Measurements from ENCODE around the gene RFX1.
"Not testable (repeated sequence)": the region's sequence is repeated elsewhere in the genome, so short reads cannot be mapped to it uniquely, and the experiment has no call there.

Gene RFX1

DNA sequence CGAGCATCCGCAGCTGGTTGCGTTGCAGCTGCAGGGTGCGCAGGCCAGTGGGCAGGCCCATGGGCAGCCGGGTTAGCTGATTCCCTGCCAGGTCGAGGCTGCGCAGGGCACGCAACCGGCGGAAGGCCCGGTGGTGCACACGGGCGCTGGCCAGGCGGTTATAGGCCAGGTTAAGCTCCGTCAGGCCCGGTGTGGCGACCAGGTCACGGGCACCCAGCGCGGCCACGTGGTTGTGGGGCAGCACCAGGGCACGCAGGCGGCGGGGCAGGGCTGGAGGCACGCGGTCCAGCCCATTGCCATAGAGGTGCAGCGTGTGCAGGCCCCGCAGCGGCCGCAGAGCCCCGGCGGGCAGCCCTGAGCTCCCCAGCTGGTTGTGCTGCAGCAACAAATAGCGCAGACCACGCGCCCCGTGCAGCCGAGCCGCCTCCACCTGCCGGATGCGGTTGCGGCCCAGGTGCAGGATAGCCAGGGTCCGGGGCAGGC, 73.2 kb downstream of the RFX1 start:
- H3K27ac Mint-ChIP-seq = no peak overlapping the region
- H3K4me3 Mint-ChIP-seq = no peak overlapping the region
- no peaks in the 10 kb centered on the region for H3K36me3 Mint-ChIP-seq (ENCODE audit: low read depth)
- H3K4me1 Mint-ChIP-seq (ENCODE audit: low read depth) = no peaks in the 10 kb centered on the region
- peaks cover 5% of the 10 kb centered on the region for H3K27me3 Mint-ChIP-seq
- no peaks in the 10 kb centered on the region for H3K9me3 Mint-ChIP-seq

DNA sequence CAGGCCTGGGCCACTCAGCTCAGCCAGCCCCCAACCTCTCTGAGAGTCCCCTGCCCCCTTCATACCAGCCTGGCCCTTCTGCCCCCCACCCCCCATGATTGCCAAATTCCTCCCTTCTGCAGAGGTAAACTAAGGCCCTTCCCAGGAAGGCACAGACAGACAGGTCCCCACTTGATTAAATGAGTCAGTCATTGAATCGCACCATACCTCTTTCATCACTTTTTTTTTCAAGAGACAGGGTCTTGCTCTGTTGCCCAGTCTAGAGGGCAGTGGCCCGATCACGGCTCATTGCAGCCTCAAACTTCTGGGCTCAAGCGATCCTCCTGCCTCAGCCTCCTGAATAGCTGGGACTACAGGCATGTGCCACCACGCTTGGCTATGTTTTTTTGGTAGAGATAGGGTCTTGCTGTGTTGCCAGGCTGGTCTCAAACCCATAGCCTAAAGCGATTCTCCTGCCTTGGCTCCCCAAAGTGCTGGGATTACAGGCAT, 73.9 kb downstream of the RFX1 start:
- Mint-ChIP-seq H3K27ac (no peak overlapping the region), H3K36me3 (ENCODE audit: low read depth) (peaks cover 2% of the 10 kb centered on the region), H3K4me3 (no peak overlapping the region), H3K4me1 (ENCODE audit: low read depth) (no peaks in the 10 kb centered on the region), H3K27me3 (peaks cover under 1% of the 10 kb centered on the region), H3K9me3 (no peaks in the 10 kb centered on the region)

GRCh38 chr19:13931391-13932148, 74.5 kb downstream of the RFX1 start:
- Mint-ChIP-seq H3K9me3 (no peaks in the 10 kb centered on the region), H3K27me3 (no peaks in the 10 kb centered on the region), H3K27ac (no peak overlapping the region), H3K4me1 (ENCODE audit: low read depth) (no peaks in the 10 kb centered on the region), H3K36me3 (ENCODE audit: low read depth) (peaks cover 5% of the 10 kb centered on the region), H3K4me3 (no peak overlapping the region)

DNA sequence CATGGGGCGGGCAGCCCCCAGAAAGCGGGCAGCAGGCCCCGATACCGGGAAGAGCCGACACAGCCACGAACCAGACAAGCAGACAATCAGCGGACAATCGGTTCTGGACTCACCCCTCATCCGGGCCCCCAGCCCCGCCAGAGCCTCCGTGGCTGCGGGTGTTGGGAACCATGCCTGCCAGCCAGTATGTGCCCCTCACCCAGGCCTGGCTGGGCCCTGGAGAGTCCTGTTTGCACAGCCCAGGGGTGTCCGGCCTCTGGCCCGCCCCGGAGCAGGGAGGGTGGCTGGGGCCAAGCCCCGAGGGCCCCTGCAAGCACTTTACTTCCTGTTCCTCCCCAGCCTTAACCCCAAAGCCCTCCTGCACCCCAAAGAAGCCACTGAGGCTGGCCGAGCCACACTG, 75.7 kb downstream of the RFX1 start:
- H3K27me3 Mint-ChIP-seq = no peaks in the 10 kb centered on the region
- no peaks in the 10 kb centered on the region for H3K9me3 Mint-ChIP-seq
- no peak overlapping the region for H3K4me3 Mint-ChIP-seq
- peaks cover 5% of the 10 kb centered on the region for H3K36me3 Mint-ChIP-seq (ENCODE audit: low read depth)
- H3K27ac Mint-ChIP-seq = no peak overlapping the region
- H3K4me1 Mint-ChIP-seq (ENCODE audit: low read depth) = no peaks in the 10 kb centered on the region

DNA sequence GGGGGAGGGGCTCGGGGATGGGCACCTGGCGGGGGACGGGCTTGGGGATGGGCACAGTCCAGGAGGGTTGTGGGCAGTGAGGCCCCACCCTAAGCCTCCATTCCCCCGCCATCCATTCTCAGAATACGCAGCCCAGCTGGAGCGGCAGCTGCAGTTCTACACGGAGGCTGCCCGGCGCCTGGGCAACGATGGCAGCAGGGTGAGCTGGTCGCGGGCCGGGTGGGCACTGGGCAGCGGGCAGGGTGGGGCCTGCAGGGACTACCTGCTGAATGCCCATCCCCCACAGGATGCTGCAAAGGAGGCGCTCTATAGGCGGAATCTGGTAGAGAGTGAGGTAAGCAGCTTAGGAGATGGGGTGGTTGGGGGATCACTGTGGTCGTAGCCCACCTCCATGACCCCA, 76.2 kb downstream of the RFX1 start:
- no peak overlapping the region for H3K27ac Mint-ChIP-seq
- no peaks in the 10 kb centered on the region for H3K27me3 Mint-ChIP-seq
- peaks cover 6% of the 10 kb centered on the region for H3K36me3 Mint-ChIP-seq (ENCODE audit: low read depth)
- H3K9me3 Mint-ChIP-seq = no peaks in the 10 kb centered on the region
- no peaks in the 10 kb centered on the region for H3K4me1 Mint-ChIP-seq (ENCODE audit: low read depth)
- H3K4me3 Mint-ChIP-seq = no peak overlapping the region

- no peaks in the 10 kb centered on the region for H3K27me3 Mint-ChIP-seq
- no peaks in the 10 kb centered on the region for H3K4me1 Mint-ChIP-seq (ENCODE audit: low read depth)
- no peak overlapping the region for H3K27ac Mint-ChIP-seq
- peaks cover 10% of the 10 kb centered on the region for H3K36me3 Mint-ChIP-seq (ENCODE audit: low read depth)
- no peaks in the 10 kb centered on the region for H3K9me3 Mint-ChIP-seq
- H3K4me3 Mint-ChIP-seq = no peak overlapping the region
Measured at GRCh38 chr19:13929340-13929739, 76.8 kb downstream of the RFX1 start.

DNA sequence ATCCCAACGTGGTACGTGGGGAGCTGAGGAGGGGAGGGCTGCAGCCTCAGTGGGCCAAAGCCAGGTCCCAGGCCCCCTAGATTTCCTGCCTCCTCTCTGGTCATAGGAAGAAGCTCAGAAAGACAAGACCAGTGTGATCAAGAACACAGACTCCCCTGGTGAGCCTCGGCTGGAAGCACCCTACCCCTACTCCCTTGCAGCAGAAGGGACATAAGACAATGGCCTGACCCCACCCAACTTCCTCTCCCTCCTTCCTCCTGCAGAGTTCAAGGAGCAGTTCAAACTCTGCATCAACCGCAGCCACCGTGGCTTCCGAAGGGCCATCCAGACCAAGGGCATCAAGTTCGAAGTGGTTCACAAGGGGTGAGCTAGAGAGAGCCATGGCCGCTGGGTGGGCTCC, 79.4 kb downstream of the RFX1 start:
- peaks cover 27% of the 10 kb centered on the region for H3K36me3 Mint-ChIP-seq (ENCODE audit: low read depth)
- no peak overlapping the region for H3K4me3 Mint-ChIP-seq
- no peaks in the 10 kb centered on the region for H3K9me3 Mint-ChIP-seq
- H3K27me3 Mint-ChIP-seq = no peaks in the 10 kb centered on the region
- no peaks in the 10 kb centered on the region for H3K4me1 Mint-ChIP-seq (ENCODE audit: low read depth)
- H3K27ac Mint-ChIP-seq = no peak overlapping the region

GRCh38 chr19:13926010-13926409, 80.1 kb downstream of the RFX1 start:
- Mint-ChIP-seq H3K27me3 (no peaks in the 10 kb centered on the region), H3K27ac (no peak overlapping the region), H3K36me3 (ENCODE audit: low read depth) (peaks cover 34% of the 10 kb centered on the region), H3K4me3 (no peak overlapping the region), H3K4me1 (ENCODE audit: low read depth) (no peaks in the 10 kb centered on the region), H3K9me3 (peaks cover 2% of the 10 kb centered on the region)

GRCh38 chr19:13923194-13923987, 82.7 kb downstream of the RFX1 start:
- H3K9me3 Mint-ChIP-seq = peaks cover 5% of the 10 kb centered on the region
- H3K27me3 Mint-ChIP-seq = no peaks in the 10 kb centered on the region
- H3K4me3 Mint-ChIP-seq = no peak overlapping the region
- H3K27ac Mint-ChIP-seq = no peak overlapping the region
- no peaks in the 10 kb centered on the region for H3K4me1 Mint-ChIP-seq (ENCODE audit: low read depth)
- peaks cover 43% of the 10 kb centered on the region for H3K36me3 Mint-ChIP-seq (ENCODE audit: low read depth)

DNA sequence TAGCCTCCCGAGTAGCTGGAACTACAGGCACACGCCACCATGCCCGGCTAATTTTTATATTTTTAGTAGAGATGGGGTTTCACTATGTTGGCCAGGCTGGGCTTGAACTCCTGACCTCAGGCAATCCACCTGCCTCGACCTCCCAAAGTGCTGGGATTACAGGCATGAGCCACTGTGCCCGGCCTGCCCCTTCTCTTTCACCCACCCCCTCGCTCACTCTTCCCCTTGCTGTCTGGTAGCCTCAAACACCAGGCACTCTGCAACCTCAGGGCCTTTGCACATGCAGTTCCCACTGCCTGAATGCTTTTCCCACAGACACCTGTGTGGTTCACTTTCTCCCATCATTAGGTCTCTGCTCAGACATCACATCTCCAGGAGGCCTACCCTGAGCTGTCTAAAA, 84.0 kb downstream of the RFX1 start:
- H3K27me3 Mint-ChIP-seq; H3K4me1 Mint-ChIP-seq (ENCODE audit: low read depth); H3K9me3 Mint-ChIP-seq; H3K4me3 Mint-ChIP-seq; H3K27ac Mint-ChIP-seq: not testable (repeated sequence)
- peaks cover 45% of the 10 kb centered on the region for H3K36me3 Mint-ChIP-seq (ENCODE audit: low read depth)

- peaks cover 44% of the 10 kb centered on the region for H3K36me3 Mint-ChIP-seq (ENCODE audit: low read depth)
- H3K4me1 Mint-ChIP-seq (ENCODE audit: low read depth) = no peaks in the 10 kb centered on the region
- no peak overlapping the region for H3K27ac Mint-ChIP-seq
- no peak overlapping the region for H3K4me3 Mint-ChIP-seq
- H3K27me3 Mint-ChIP-seq = no peaks in the 10 kb centered on the region
- H3K9me3 Mint-ChIP-seq = peaks cover 5% of the 10 kb centered on the region
Measured at GRCh38 chr19:13920940-13921747, 85.0 kb downstream of the RFX1 start.

DNA sequence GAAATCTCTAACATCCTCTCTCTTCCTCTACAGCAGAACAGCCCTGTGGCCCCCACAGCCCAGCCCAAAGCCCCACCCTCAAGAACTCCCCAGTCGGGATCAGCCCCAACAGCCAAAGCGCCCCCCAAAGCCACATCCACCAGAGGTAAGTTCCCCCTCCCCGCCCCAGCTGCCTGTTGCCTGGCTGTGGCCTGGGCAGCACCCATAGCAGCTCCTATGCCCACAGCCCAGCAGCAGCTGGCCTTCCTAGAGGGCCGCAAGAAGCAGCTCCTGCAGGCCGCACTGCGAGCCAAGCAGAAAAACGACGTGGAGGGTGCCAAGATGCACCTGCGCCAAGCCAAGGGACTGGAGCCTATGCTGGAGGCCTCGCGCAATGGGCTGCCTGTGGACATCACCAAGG, 85.6 kb downstream of the RFX1 start:
- H3K27me3 Mint-ChIP-seq = no peaks in the 10 kb centered on the region
- H3K27ac Mint-ChIP-seq = no peak overlapping the region
- no peak overlapping the region for H3K4me3 Mint-ChIP-seq
- H3K4me1 Mint-ChIP-seq (ENCODE audit: low read depth) = no peaks in the 10 kb centered on the region
- peaks cover 44% of the 10 kb centered on the region for H3K36me3 Mint-ChIP-seq (ENCODE audit: low read depth)
- peaks cover 5% of the 10 kb centered on the region for H3K9me3 Mint-ChIP-seq

DNA sequence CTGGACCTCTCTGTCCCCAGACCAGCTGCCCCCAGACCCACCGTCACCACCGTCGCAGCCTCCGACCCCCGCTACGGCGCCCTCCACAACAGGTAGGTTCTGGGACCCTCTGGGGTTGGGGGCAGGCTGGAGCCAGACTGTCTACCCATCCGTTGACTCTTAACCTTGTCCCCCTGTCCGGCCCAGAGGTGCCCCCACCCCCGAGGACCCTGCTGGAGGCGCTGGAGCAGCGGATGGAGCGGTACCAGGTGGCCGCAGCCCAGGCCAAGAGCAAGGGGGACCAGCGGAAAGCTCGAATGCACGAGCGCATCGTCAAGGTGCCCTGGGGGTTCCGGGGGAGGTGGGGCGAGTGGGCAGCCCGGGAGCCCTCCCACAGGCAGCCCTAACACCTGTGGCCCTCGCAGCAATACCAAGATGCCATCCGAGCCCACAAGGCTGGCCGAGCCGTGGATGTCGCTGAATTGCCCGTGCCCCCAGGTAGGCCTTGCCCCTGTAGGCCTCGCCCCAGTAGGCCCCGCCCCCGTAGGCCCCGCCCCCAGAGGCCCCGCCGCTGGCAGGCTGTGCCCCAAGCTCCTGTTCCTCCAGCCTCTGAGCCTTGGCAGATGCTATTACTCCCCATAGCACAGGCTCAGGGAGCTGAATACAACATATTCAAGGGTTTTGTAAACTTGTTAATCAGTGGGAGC, 87.3 kb downstream of the RFX1 start:
- H3K36me3 Mint-ChIP-seq (ENCODE audit: low read depth) = peaks cover 44% of the 10 kb centered on the region
- H3K27ac Mint-ChIP-seq = no peak overlapping the region
- no peaks in the 10 kb centered on the region for H3K27me3 Mint-ChIP-seq
- H3K4me1 Mint-ChIP-seq (ENCODE audit: low read depth) = no peaks in the 10 kb centered on the region
- H3K4me3 Mint-ChIP-seq = no peak overlapping the region
- peaks cover 5% of the 10 kb centered on the region for H3K9me3 Mint-ChIP-seq

DNA sequence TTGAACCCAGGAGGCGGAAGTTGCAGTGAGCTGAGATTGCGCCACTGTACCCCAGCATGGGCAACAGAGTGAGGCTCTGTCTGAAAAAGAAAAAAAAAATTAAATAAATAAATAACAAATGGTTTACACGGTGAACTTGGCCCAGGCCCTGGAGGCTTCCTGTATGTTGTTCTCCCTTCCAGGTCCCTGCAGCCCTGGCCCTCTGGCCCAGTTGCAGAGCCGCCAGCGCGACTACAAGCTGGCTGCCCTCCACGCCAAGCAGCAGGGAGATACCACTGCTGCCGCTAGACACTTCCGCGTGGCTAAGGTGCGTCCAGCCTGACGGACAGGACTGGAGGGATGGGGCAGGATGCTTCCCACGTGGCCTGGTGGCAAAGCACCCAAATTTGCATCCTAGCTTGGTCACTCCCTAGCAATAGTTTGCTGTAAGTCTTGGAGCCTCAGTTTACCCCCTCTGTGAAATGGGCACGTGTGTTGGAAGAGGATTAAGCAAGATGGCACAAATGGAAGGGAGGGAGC, 88.2 kb downstream of the RFX1 start:
- Mint-ChIP-seq H3K4me1 (ENCODE audit: low read depth) (no peaks in the 10 kb centered on the region), H3K27me3 (no peaks in the 10 kb centered on the region), H3K9me3 (peaks cover 5% of the 10 kb centered on the region), H3K36me3 (ENCODE audit: low read depth) (peaks cover 39% of the 10 kb centered on the region), H3K27ac (no peak overlapping the region), H3K4me3 (no peak overlapping the region)

All from stimulated activated naive CD8-positive, alpha-beta T cell treated with anti-CD3 and anti-CD28 coated beads, Interleukin-15, Interleukin-2, amounts not matched to agents 100 ng/mL and 50 ng/mL, for 24 hours (primary cell).